WTC11 (cell line): Measurements from ENCODE around the gene TMEM144. TPM values are rescaled to one million over a fixed set of nuclear protein-coding genes. Genes with fewer than 3 reads are reported as not detected.

ENCODE experiments used
- AR ChIP-seq: fragments of 250-450 bp; sonication (Bioruptor Pico); IDR thresholded peaks from 2 replicates; pipeline ENCODE4 v1.9.0; 2021; ENCODE audit warnings: mild to moderate bottlenecking
- CREB1 ChIP-seq: sonication (generic); formaldehyde crosslinking; IDR thresholded peaks from 2 replicates; pipeline ENCODE4 v1.8.0; 2023; ENCODE audit warnings: mild to moderate bottlenecking, missing genetic modification reagents
- E2F1 ChIP-seq: sonication (generic); formaldehyde crosslinking; IDR thresholded peaks from 2 replicates; pipeline ENCODE4 v1.8.0; 2022; ENCODE audit warnings: mild to moderate bottlenecking, missing genetic modification reagents
- EMX1 ChIP-seq: fragments of 250-450 bp; sonication (Bioruptor Pico); IDR thresholded peaks from 2 replicates; pipeline ENCODE4 v1.8.0; 2021; ENCODE audit warnings: mild to moderate bottlenecking
- FOXJ3 ChIP-seq: sonication (generic); formaldehyde crosslinking; IDR thresholded peaks from 2 replicates; pipeline ENCODE4 v1.9.0; 2021; ENCODE audit warnings: missing genetic modification reagents, mild to moderate bottlenecking, borderline replicate concordance
- NFATC4 ChIP-seq: fragments of 250-450 bp; sonication (Bioruptor Pico); IDR thresholded peaks from 2 replicates; pipeline ENCODE4 v1.9.0; 2021; ENCODE audit warnings: mild to moderate bottlenecking
- OVOL2 ChIP-seq: fragments of 250-450 bp; sonication (Bioruptor Pico); IDR thresholded peaks from 2 replicates; pipeline ENCODE4 v1.9.0; 2021; ENCODE audit warnings: mild to moderate bottlenecking, borderline replicate concordance
- USF2 ChIP-seq: sonication (generic); formaldehyde crosslinking; IDR thresholded peaks from 2 replicates; pipeline ENCODE4 v1.8.1; 2023; ENCODE audit warnings: mild to moderate bottlenecking, missing genetic modification reagents, moderate library complexity
- ZNF281 ChIP-seq: sonication (generic); formaldehyde crosslinking; IDR thresholded peaks from 2 replicates; pipeline ENCODE4 v1.8.0; 2023; ENCODE audit warnings: mild to moderate bottlenecking, missing genetic modification reagents
- ZNF512 ChIP-seq: sonication (generic); formaldehyde crosslinking; IDR thresholded peaks from 2 replicates; pipeline ENCODE4 v1.8.1; 2022; ENCODE audit warnings: missing genetic modification reagents, borderline replicate concordance
- ZNF671 ChIP-seq: fragments of 250-450 bp; sonication (Bioruptor Pico); IDR thresholded peaks from 2 replicates; pipeline ENCODE4 v1.8.0; 2021; ENCODE audit warnings: mild to moderate bottlenecking
- total RNA-seq: library from RNA; stranded (reverse); gene quantifications from 3 replicates; pipeline ENCODE4 v1.2.3, GENCODE V29; 2021
- TF ChIP-seq, protein P1 (sequence below): sonication (generic); formaldehyde crosslinking; IDR thresholded peaks from 2 replicates; pipeline ENCODE4 v1.8.1; 2022; ENCODE audit warnings: low read depth, mild to moderate bottlenecking, moderate library complexity, missing genetic modification reagents, borderline replicate concordance
- TF ChIP-seq, protein P2 (sequence below): fragments of 250-450 bp; sonication (Bioruptor Pico); IDR thresholded peaks from 2 replicates; pipeline ENCODE4 v1.9.0; 2021; ENCODE audit warnings: mild to moderate bottlenecking
- TF ChIP-seq, protein P3 (sequence below): sonication (generic); formaldehyde crosslinking; IDR thresholded peaks from 2 replicates; pipeline ENCODE4 v1.8.0; 2022; ENCODE audit warnings: mild to moderate bottlenecking, missing genetic modification reagents

Gene TMEM144
- total RNA-seq, 1 experiment from 2014 or later = 3.8 TPM

- no peak for TF ChIP-seq E2F1 (CRISPR knock-in tag)
- no peak for TF ChIP-seq OVOL2
- no peak for TF ChIP-seq ZNF281 (CRISPR knock-in tag)
- TF ChIP-seq, protein P1, sequence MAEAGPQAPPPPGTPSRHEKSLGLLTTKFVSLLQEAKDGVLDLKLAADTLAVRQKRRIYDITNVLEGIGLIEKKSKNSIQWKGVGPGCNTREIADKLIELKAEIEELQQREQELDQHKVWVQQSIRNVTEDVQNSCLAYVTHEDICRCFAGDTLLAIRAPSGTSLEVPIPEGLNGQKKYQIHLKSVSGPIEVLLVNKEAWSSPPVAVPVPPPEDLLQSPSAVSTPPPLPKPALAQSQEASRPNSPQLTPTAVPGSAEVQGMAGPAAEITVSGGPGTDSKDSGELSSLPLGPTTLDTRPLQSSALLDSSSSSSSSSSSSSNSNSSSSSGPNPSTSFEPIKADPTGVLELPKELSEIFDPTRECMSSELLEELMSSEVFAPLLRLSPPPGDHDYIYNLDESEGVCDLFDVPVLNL (CRISPR knock-in tag) = no peak
- no peak for TF ChIP-seq AR (CRISPR knock-in tag)
- TF ChIP-seq USF2 = no peak
- TF ChIP-seq, protein P2, sequence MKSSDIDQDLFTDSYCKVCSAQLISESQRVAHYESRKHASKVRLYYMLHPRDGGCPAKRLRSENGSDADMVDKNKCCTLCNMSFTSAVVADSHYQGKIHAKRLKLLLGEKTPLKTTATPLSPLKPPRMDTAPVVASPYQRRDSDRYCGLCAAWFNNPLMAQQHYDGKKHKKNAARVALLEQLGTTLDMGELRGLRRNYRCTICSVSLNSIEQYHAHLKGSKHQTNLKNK (CRISPR knock-in tag) = no peak
- TF ChIP-seq NFATC4 (CRISPR knock-in tag) = no peak
- TF ChIP-seq EMX1 = no peak
- TF ChIP-seq ZNF512 = no peak
- TF ChIP-seq ZNF671 (CRISPR knock-in tag) = no peak
- no peak for TF ChIP-seq CREB1 (CRISPR knock-in tag)
- TF ChIP-seq FOXJ3 (CRISPR knock-in tag) = no peak
- TF ChIP-seq, protein P3, sequence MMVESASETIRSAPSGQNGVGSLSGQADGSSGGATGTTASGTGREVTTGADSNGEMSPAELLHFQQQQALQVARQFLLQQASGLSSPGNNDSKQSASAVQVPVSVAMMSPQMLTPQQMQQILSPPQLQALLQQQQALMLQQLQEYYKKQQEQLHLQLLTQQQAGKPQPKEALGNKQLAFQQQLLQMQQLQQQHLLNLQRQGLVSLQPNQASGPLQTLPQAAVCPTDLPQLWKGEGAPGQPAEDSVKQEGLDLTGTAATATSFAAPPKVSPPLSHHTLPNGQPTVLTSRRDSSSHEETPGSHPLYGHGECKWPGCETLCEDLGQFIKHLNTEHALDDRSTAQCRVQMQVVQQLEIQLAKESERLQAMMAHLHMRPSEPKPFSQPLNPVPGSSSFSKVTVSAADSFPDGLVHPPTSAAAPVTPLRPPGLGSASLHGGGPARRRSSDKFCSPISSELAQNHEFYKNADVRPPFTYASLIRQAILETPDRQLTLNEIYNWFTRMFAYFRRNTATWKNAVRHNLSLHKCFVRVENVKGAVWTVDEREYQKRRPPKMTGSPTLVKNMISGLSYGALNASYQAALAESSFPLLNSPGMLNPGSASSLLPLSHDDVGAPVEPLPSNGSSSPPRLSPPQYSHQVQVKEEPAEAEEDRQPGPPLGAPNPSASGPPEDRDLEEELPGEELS (CRISPR knock-in tag) = no peak
Measured at GRCh38 chr4:158250321-158250720, 40.0 kb downstream of the TMEM144 start (continued).
